Kidney epithelial cell (primary cell): ENCODE measurements around the gene COL23A1. TPM values are rescaled to one million over a fixed set of nuclear protein-coding genes. Genes with fewer than 3 reads are reported as not detected.

Experiments
- DNase-seq: peaks from one replicate; pipeline ENCODE4 v3.0.0-alpha.2; 2010; ENCODE audit warnings: low read depth
- H3K27me3 ChIP-seq: 2 replicates; pipeline ENCODE4 v1.6.0; 2011; ENCODE audit warnings: low read length; ENCODE audit not compliant: control insufficient read depth, insufficient read depth
- H3K36me3 ChIP-seq: 2 replicates; pipeline ENCODE4 v1.5.1; 2011; ENCODE audit warnings: low read length; ENCODE audit not compliant: control insufficient read depth, insufficient read depth
- H3K4me3 ChIP-seq: 2 replicates; pipeline ENCODE4 v1.5.1; 2011; ENCODE audit warnings: low read depth, mild to moderate bottlenecking, control low read depth, low read length
- total RNA-seq: library from RNA; depleted of rRNA; stranded (reverse); fragments of >200 nt; gene quantifications from 2 replicates; pipeline ENCODE4 v1.2.3, GENCODE V29; 2015
- TF ChIP-seq, protein P1 (sequence below): IDR thresholded peaks from 2 replicates; pipeline ENCODE4 v1.5.1; 2011; ENCODE audit warnings: mild to moderate bottlenecking, moderate library complexity, low read length, control low read depth, inconsistent platforms; ENCODE audit not compliant: insufficient read depth, poor library complexity, severe bottlenecking

Gene COL23A1
- total RNA-seq, 1 donor from 2014 or later, result 0.17 TPM

DNA sequence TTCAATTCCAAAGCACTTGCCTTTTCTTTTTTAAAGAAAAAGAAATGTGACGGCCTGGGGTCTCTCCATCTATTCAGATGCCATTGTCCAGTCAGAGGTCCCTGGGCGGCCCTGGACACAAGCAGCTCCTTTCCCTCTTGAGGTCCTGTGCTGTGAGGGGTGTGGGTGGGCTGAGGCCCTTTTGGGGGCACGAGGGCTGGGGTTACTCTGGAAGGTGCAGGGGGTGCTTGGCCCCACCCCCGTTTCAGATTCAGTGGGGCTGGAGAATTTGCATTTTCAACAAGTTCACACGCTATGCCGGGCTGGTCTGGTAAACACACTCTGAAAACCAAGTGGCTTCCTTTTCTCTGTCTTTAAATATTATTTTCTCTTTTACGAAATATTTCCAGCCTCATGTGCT, 266.2 kb downstream of the COL23A1 start:
- H3K27me3 ChIP-seq, result peaks cover 15% of the 10 kb centered on the region
- no peak for DNase-seq
- TF ChIP-seq, protein P1, sequence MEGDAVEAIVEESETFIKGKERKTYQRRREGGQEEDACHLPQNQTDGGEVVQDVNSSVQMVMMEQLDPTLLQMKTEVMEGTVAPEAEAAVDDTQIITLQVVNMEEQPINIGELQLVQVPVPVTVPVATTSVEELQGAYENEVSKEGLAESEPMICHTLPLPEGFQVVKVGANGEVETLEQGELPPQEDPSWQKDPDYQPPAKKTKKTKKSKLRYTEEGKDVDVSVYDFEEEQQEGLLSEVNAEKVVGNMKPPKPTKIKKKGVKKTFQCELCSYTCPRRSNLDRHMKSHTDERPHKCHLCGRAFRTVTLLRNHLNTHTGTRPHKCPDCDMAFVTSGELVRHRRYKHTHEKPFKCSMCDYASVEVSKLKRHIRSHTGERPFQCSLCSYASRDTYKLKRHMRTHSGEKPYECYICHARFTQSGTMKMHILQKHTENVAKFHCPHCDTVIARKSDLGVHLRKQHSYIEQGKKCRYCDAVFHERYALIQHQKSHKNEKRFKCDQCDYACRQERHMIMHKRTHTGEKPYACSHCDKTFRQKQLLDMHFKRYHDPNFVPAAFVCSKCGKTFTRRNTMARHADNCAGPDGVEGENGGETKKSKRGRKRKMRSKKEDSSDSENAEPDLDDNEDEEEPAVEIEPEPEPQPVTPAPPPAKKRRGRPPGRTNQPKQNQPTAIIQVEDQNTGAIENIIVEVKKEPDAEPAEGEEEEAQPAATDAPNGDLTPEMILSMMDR, result no peak
- H3K4me3 ChIP-seq, result no peak overlapping the region
- no peaks in the 10 kb centered on the region for H3K36me3 ChIP-seq

DNA sequence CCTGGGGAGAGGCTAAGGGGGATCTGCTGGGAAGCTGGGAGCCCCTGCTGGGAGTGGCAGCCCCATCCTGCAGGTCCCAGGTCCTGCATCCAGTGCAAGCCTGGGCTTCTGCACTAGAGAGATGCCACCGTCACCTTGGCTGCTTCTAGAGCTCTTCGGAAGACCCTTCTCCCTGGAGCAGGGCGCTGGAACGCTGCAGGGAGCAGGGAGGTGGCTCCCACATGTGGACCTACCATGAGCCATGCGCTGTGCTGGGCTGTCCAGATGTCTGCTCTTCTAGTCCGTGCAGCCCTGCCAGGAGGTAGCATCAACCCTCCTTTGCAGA, 266.7 kb downstream of the COL23A1 start:
- Histone ChIP-seq H3K4me3 (no peak overlapping the region), H3K36me3 (no peaks in the 10 kb centered on the region), H3K27me3 (peaks cover 15% of the 10 kb centered on the region)
- TF ChIP-seq, protein P1, result no peak
- no peak for DNase-seq

DNA sequence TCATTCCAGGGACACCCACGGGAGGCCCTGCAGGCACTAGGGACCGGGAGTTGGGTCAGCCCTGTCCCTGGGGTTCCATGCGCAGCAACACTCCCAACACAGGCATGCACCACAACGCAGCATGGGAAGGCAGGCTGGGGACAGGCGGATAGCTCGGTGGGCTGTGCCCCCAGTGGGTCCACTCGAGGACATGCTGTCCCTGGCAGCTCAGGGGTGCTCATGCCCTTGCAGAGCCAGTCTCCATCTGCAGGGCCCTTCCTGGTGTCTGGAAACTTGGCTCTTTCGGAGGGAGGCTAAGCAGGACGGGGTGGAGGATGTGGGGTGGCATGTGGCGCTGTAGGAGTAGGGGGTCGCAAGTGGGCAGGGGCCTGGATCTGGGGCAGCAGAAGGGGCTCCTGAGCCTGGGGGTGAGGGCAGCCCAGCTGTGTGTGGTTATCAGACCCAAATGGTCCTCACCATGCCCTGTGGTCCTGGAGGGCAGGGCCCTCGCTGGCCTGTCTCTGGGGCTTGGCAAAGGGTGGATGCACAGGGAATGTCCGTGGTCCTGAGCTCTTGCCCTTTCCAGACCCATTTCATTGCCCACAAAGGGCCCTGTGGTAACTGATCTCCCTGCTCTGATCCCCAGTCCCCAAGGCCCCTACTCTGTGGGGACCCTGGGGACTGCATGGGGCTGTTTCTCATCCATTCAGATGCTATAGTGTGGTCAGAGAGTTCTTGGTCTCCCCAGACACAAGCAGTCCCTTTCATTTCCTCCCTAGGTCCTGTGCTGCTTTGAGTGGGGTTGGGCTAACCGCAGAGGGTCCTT, 267.3 kb downstream of the COL23A1 start:
- no peaks in the 10 kb centered on the region for H3K36me3 ChIP-seq
- TF ChIP-seq, protein P1, result no peak
- no peak overlapping the region for H3K4me3 ChIP-seq
- peaks cover 15% of the 10 kb centered on the region for H3K27me3 ChIP-seq
- DNase-seq, result no peak

DNA sequence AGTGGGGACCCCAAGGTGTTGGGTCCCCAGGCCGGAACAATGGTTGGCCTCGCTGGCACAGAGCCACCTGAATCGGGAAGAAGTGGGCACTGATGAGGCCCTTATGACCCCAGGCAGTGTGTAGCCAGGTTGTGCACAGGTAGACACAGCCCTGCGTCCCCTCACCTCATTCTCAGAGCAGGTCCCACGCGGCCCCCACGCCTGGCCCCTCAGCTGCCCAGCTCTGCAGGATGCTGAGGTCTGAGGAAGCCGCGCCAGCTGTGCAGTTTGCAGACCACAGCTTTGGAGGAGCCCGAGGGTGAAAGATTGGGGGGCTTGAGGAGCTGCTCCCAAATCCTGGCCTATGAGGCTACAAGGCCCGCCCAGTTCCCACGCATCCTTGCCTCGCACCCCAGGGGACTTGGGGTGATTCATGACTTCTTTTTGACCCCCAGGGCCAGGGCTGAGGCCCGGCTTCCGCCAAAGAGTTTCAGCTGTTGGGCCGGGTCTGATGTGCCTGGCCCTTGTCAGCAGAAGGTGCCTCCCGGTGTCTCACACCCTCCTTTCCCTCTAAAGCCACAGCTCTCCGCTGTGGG, 269.8 kb downstream of the COL23A1 start:
- no peak overlapping the region for H3K4me3 ChIP-seq
- DNase-seq, result no peak
- no peaks in the 10 kb centered on the region for H3K36me3 ChIP-seq
- TF ChIP-seq, protein P1, result no peak
- peaks cover 11% of the 10 kb centered on the region for H3K27me3 ChIP-seq

DNA sequence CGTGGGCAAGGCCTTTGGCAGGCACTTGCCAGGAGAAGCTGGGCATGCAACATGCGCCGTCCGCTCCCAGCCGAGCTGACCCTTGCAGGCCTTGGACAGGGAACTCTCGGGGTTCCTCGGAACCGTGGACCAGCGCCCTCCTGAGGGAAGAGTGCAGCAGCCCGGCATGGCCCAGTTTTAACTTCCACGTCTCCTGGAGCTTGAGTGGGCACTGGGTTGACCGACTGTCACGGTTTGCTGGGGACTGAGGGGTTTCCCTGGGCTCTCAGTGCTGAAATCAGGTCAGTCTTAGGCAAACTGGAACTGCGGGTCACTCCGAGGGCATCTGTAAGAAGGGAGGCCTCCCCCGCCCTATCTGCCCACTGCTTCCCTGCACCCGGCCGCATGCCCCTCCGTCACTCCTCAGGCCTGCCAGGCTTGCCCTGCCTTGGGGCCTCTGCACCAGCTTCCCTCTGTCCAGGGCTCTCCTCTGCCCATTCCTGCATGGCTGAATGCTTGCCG, 270.6 kb downstream of the COL23A1 start:
- TF ChIP-seq, protein P1, result no peak
- no peak for DNase-seq
- no peak overlapping the region for H3K4me3 ChIP-seq
- H3K27me3 ChIP-seq, result peaks cover 6% of the 10 kb centered on the region
- no peaks in the 10 kb centered on the region for H3K36me3 ChIP-seq

DNA sequence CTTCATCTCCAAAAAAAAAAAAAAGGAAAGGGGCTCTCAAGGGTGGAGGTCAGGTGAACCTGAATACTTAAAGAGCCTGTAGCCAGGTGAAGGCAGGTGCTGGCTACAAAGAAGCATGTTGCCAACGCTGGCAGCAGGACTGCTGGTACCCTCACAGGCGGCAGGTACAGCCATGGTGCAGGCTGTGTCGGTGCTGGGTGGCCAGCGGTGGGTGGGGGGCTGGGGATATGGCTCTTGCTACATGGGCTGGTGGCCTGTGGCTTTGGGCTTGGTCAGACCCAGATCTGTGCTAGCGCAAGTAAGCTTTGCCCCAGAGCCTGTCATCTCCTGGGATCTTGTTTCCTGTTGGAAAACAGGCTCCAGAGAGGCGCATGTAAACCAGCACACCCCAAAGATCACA, 271.3 kb downstream of the COL23A1 start:
- no peak for DNase-seq
- Histone ChIP-seq H3K36me3 (no peaks in the 10 kb centered on the region), H3K27me3 (peaks cover under 1% of the 10 kb centered on the region), H3K4me3 (no peak overlapping the region)
- TF ChIP-seq, protein P1, result no peak
